Mammary epithelial cell (primary cell): ENCODE results near the gene HELZ2.

ENCODE experiments used
- EZH2 ChIP-seq: IDR thresholded peaks from 2 replicates; pipeline ENCODE4 v1.6.1; 2012; ENCODE audit warnings: low read length, inconsistent platforms, borderline replicate concordance
- TF ChIP-seq, protein P1 (sequence below), 2 donors: IDR thresholded peaks in 1 of 2; conservative IDR thresholded peaks in 1 of 2; 2 replicates each; pipeline ENCODE4 v1.5.1; 2011 to 2012; ENCODE audit warnings: inconsistent platforms in 2 of 2, low read length in 2 of 2, mild to moderate bottlenecking in 2 of 2, control low read depth in 1 of 2, low read depth in 1 of 2; ENCODE audit not compliant: insufficient read depth in 1 of 2; ENCODE audit errors: extremely low read depth in 1 of 2

DNA sequence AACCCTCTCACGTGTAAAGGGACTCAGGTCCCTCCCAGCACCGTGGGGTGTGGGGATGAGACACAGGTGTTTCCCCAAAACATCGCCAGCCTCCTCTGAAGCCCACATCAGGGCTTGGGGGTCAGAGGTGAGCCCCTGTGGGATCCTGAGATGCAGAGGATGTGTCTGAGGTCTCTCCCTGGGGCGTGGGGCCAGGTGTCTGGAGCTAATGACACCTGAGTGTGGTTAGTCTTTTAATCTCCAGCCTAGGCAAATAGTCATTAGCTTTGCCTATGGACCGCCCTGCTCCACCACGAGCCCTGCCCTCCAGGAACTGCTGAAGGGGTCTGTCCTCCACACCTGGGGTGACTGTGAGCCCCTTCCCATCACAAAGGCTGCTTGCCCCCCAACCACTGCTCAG, 28.2 kb downstream of the HELZ2 start:
- TF ChIP-seq, protein P1, sequence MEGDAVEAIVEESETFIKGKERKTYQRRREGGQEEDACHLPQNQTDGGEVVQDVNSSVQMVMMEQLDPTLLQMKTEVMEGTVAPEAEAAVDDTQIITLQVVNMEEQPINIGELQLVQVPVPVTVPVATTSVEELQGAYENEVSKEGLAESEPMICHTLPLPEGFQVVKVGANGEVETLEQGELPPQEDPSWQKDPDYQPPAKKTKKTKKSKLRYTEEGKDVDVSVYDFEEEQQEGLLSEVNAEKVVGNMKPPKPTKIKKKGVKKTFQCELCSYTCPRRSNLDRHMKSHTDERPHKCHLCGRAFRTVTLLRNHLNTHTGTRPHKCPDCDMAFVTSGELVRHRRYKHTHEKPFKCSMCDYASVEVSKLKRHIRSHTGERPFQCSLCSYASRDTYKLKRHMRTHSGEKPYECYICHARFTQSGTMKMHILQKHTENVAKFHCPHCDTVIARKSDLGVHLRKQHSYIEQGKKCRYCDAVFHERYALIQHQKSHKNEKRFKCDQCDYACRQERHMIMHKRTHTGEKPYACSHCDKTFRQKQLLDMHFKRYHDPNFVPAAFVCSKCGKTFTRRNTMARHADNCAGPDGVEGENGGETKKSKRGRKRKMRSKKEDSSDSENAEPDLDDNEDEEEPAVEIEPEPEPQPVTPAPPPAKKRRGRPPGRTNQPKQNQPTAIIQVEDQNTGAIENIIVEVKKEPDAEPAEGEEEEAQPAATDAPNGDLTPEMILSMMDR (conservative IDR thresholded peaks at IDR 0.05 in 1 of 2, IDR thresholded peaks at IDR 0.05 in 1 of 2; ENCODE audit: extremely low read depth in 1 of 2, insufficient read depth in 1 of 2, low read depth in 1 of 2, low read length in 2 of 2): no peak
- no peak for TF ChIP-seq EZH2
